ENCODE results near the gene DRC3. TPM values are rescaled to one million over a fixed set of nuclear protein-coding genes. Genes with fewer than 3 reads are reported as not detected.

Gene DRC3
- polyA plus RNA-seq, 1 donor from 2014 or later = 1.9 TPM

GRCh38 chr17:18039535-18040260 is 67.0 kb downstream of the DRC3 start:
- peak overlapping the region; percentile 77 for H3K4me2 ChIP-seq (ENCODE audit: low read length)
- no peaks in the 10 kb centered on the region for H3K36me3 ChIP-seq (ENCODE audit: insufficient read depth, low read length)
- H3K4me3 ChIP-seq (ENCODE audit: low read length) = peak overlapping the region; percentile 88
- peak overlapping the region; percentile 64 for H3K27ac ChIP-seq (ENCODE audit: low read length)
- peak overlapping the region; percentile 27 for H2AFZ ChIP-seq (ENCODE audit: low read depth, low read length)
- H3F3A ChIP-seq (ENCODE audit: insufficient read depth, low read length, poor library complexity, severe bottlenecking) = no peaks in the 10 kb centered on the region
- H3K27me3 ChIP-seq (ENCODE audit: insufficient read depth, low read depth, low read length) = no peaks in the 10 kb centered on the region
- no peaks in the 10 kb centered on the region for H3K9me3 ChIP-seq (ENCODE audit: low read length)
- H4K20me1 ChIP-seq (ENCODE audit: insufficient read depth) = no peaks in the 10 kb centered on the region
- H3K9ac ChIP-seq (ENCODE audit: low read length) = peak overlapping the region; percentile 81
- H3K9me2 ChIP-seq (ENCODE audit: insufficient read depth, low read length) = no peaks in the 10 kb centered on the region
- no peak for TF ChIP-seq POLR2AphosphoS5 (IDR thresholded peaks at IDR 0.05)
- TF ChIP-seq MXI1 (conservative IDR thresholded peaks at IDR 0.05; ENCODE audit: poor library complexity, severe bottlenecking) = peak; percentile 13
- peak; percentile 17 for TF ChIP-seq SMC3 (conservative IDR thresholded peaks at IDR 0.05; ENCODE audit: poor library complexity)
- TF ChIP-seq, protein P1, sequence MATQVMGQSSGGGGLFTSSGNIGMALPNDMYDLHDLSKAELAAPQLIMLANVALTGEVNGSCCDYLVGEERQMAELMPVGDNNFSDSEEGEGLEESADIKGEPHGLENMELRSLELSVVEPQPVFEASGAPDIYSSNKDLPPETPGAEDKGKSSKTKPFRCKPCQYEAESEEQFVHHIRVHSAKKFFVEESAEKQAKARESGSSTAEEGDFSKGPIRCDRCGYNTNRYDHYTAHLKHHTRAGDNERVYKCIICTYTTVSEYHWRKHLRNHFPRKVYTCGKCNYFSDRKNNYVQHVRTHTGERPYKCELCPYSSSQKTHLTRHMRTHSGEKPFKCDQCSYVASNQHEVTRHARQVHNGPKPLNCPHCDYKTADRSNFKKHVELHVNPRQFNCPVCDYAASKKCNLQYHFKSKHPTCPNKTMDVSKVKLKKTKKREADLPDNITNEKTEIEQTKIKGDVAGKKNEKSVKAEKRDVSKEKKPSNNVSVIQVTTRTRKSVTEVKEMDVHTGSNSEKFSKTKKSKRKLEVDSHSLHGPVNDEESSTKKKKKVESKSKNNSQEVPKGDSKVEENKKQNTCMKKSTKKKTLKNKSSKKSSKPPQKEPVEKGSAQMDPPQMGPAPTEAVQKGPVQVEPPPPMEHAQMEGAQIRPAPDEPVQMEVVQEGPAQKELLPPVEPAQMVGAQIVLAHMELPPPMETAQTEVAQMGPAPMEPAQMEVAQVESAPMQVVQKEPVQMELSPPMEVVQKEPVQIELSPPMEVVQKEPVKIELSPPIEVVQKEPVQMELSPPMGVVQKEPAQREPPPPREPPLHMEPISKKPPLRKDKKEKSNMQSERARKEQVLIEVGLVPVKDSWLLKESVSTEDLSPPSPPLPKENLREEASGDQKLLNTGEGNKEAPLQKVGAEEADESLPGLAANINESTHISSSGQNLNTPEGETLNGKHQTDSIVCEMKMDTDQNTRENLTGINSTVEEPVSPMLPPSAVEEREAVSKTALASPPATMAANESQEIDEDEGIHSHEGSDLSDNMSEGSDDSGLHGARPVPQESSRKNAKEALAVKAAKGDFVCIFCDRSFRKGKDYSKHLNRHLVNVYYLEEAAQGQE (IDR thresholded peaks at IDR 0.05; ENCODE audit: borderline replicate concordance) = no peak
- peak; percentile 25 for TF ChIP-seq RAD21 (conservative IDR thresholded peaks at IDR 0.05)
- H3K79me2 ChIP-seq (replicated peaks; ENCODE audit: insufficient read depth, low read length) = peaks cover 35% of the 10 kb centered on the region

GRCh38 chr17:18040261-18040858 is 67.7 kb downstream of the DRC3 start:
- Histone ChIP-seq H3F3A (ENCODE audit: insufficient read depth, low read length, poor library complexity, severe bottlenecking) (no peaks in the 10 kb centered on the region), H3K9ac (ENCODE audit: low read length) (peak overlapping the region; percentile 81), H3K4me3 (ENCODE audit: low read length) (peak overlapping the region; percentile 88), H3K27me3 (ENCODE audit: insufficient read depth, low read depth, low read length) (no peaks in the 10 kb centered on the region), H4K20me1 (ENCODE audit: insufficient read depth) (no peaks in the 10 kb centered on the region), H2AFZ (ENCODE audit: low read depth, low read length) (no peak overlapping the region), H3K27ac (ENCODE audit: low read length) (no peak overlapping the region), H3K9me2 (ENCODE audit: insufficient read depth, low read length) (no peaks in the 10 kb centered on the region), H3K36me3 (ENCODE audit: insufficient read depth, low read length) (no peaks in the 10 kb centered on the region), H3K4me2 (ENCODE audit: low read length) (peak overlapping the region; percentile 77), H3K79me2 (replicated peaks; ENCODE audit: insufficient read depth, low read length) (peaks cover 35% of the 10 kb centered on the region), H3K9me3 (ENCODE audit: low read length) (no peaks in the 10 kb centered on the region)
- TF ChIP-seq, protein P1 (IDR thresholded peaks at IDR 0.05; ENCODE audit: borderline replicate concordance) = no peak
- TF ChIP-seq POLR2AphosphoS5 (IDR thresholded peaks at IDR 0.05) = no peak
- TF ChIP-seq RAD21 (conservative IDR thresholded peaks at IDR 0.05) = no peak
- TF ChIP-seq MXI1 (conservative IDR thresholded peaks at IDR 0.05; ENCODE audit: poor library complexity, severe bottlenecking) = no peak
- no peak for TF ChIP-seq EZH2 (IDR thresholded peaks at IDR 0.05; ENCODE audit: borderline replicate concordance, insufficient read depth, low read length, poor library complexity, severe bottlenecking)
- TF ChIP-seq TAF1 (IDR thresholded peaks at IDR 0.05; ENCODE audit: low read depth) = no peak
- no peak for TF ChIP-seq CTCF (IDR thresholded peaks at IDR 0.05; ENCODE audit: poor library complexity, severe bottlenecking)
- no peak for TF ChIP-seq SMC3 (conservative IDR thresholded peaks at IDR 0.05; ENCODE audit: poor library complexity)
- no peak for TF ChIP-seq EP300 (conservative IDR thresholded peaks at IDR 0.05; ENCODE audit: poor library complexity, severe bottlenecking)

Measured in neural cell (in vitro differentiated cells).